Stimulated activated CD4-positive, alpha-beta T cell treated with anti-CD3 and anti-CD28 coated beads, TNF-alpha, amount 100 ng/mL, for 24 hours (primary cell): ENCODE data around the gene MARCHF2.
"Not testable (repeated sequence)": the region's sequence is repeated elsewhere in the genome, so short reads cannot be mapped to it uniquely, and the experiment has no call there.

ENCODE experiments used
- DNase-seq, 3 experiments: peaks; one replicate each; pipeline ENCODE4 v3.0.0-alpha.2; 2020; ENCODE audit warnings: low read depth in 3 of 3

Gene MARCHF2

DNA sequence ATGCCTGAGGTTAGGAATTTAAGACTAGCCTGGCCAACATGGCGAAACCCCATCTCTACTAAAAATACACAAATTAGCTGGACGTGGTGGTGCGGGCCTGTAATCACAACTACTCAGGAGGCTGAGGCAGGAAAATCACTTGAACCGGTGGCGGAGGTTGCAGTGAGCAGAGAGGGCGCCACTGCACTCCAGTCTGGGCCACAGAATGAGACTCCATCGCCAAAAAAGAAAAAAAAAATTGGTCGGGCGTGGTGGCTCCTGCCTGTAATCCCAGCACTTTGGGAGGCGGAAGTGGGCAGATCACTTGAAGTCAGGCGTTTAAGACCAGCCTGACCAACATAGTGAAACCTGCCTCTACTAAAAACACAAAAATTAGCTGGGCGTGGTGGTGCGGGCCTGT, 2.4 kb upstream of the MARCHF2 start:
- DNase-seq, result not testable (repeated sequence)

DNA sequence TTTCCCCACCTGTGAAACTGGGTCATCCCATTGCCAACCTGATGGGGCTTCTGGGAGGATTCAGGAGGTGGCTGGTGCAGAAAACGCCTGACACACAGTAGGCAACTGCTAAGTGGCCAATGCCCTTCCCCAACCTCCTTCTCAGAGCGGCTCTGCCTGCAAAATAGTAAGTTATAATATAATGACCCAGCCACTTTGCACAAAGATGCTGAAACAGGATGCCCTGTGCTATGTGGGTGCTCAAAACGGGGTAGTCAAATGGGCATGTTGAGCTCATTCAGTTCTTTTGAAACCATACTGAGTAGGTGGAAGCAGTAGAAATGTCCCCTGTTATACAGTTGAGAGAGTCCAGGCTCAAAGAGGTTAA, 507 bp downstream of the MARCHF2 start:
- DNase-seq, result no peak

DNA sequence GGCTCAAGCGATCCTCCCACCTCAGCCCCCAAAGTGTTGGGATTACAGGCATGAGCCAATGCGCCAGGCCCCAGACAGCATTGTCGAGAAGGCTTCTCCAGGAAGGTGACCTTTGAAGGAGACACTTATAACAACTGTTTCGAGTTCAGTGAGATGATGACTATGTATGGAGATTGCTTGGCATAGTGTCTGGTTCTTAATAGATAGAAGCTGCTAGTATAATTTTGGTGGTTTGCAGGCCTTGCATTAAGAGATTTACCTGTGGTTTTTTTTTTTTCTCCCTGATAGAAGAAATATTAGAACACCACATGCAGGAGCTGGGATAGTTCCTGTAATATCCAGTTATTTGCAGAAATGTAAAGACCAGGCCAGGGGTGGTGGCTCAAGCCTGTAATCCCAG, 3.7 kb downstream of the MARCHF2 start:
- DNase-seq, result no peak

DNA sequence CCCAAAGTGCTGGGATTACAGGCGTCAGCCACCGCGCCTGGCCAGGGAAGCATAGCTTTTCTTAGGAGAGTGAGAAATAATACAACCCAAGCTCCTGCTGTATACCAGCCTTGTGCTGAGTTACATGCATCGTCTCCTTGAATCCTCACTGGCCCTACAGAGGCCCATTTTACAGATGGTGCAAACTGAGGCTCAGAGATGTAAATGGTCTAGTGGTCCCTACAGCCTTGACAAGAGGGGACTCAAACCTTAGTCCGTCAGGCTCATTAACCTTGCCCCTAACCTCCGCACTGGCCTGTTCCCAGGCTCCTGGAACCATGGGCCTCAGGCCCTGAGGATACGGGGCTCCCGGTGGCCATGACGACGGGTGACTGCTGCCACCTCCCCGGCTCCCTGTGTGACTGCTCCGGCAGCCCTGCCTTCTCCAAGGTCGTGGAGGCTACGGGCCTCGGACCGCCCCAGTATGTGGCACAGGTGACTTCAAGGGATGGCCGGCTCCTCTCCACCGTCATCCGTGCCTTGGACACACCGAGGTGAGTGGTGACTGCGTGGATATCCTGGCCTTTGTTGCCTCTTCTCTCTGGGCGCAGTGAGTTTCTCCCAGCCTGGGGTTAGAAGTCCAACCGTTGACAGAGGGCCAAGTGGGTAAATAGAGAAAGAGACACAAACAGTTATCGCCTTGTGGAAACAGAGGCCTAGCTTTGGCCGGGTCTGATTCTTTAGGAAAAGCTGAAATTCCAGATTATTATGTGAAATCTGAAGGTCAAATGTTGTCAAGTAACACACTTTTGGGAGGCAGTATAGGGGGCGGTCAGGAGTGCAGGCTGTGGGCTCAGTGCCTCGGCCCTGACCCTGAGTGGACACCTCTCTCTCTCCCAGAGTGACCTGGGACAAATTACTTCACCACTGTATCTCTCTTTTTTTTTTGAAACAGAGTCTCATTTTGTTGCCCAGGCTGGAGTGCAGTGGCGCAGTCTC, 8.7 kb downstream of the MARCHF2 start:
- DNase-seq, result no peak

DNA sequence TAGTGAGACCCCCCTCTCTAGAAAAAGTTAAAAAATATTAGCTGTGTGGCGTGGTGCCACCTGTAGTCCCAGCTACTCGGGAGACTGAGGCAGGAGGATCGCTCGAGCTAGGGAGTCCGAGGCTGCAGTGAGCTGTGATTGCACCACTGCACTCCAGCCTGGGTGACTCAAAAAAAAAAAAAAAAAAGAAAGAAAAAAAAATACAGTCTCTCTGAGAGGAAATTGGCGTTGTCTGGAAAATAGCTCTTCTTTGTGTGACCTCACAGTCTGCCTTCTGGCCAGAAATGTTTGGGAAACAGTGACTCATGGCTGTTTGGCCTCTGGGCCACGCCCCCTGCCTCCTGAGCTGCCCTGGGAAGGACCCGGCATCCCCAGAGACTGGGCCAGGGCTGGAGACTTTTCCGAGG, 10.7 kb downstream of the MARCHF2 start:
- no peak for DNase-seq

DNA sequence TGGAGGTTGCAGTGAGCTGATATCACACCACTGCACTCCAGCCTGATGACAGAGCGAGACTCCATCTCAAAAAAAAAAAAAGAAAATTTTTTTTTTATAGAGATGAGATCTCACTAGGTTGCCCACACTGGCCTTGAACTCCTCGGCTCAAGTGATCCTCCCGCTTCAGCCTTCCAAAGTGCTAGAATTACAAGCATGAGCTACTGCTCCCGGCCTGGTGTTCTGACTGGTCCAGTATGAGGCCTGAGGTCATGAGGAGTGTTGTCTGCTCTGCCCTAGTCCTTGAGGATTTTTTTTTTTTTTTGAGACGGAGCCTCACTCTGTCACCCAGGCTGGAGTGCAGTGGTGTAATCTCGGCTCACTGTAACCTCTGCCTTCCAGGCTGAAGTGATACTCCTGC, 12.2 kb downstream of the MARCHF2 start:
- not testable (repeated sequence) for DNase-seq

DNA sequence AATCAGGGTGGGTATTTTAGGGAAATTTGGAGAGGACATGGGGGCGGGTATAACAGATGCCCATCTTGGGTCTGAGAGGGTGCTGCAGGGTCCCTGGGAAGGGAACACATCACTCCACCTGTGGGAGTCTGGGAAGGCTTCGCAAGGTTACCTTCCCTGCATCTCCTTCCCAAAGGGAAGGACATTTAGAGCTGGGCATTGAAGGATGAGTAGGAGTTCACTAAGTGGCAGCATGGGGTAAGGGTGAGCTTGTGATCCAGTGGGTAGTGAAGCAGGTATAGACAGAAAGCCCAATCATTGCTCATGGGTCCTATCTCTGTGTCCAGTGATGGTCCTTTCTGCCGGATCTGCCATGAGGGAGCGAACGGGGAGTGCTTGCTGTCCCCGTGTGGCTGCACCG, 13.2 kb downstream of the MARCHF2 start:
- no peak for DNase-seq

DNA sequence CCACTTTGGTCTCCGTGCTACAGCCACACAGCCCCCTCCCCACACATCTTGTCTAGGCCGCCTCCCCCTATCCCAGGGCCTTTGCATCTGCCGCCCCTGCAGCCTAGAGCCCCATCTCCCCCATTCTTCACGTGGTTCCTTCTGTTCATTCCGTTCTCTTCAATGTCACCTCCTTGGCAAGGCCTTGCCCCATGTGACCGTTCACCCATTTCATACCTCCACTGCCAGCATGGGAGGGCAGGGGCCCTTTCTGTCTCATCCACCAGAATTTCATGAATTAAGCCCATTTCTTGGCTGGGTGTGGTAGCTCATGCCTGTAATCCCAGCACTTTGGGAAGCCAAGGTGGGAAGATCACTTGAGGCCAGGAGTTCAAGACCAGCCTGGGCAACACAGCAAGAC, 15.9 kb downstream of the MARCHF2 start:
- DNase-seq, result no peak

DNA sequence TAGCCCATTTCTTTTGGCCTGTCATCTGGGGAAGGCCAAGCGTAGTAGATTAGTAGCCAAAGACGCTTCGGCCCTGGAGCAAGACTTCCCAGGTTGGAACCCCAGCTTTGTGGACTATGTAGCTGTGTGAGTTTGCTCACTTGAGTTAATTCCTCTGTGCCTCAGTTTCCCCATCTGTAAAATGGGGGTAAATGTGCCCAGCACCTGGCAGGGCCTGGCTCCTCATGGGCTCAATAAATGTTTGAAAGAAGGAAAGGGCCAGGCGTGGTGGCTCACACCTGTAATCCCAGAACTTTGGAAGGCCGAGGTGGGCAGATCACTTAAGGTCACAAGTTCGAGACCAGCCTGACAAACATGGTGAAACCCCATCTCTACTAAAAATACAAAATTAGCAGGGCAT, 16.7 kb downstream of the MARCHF2 start:
- no peak for DNase-seq

DNA sequence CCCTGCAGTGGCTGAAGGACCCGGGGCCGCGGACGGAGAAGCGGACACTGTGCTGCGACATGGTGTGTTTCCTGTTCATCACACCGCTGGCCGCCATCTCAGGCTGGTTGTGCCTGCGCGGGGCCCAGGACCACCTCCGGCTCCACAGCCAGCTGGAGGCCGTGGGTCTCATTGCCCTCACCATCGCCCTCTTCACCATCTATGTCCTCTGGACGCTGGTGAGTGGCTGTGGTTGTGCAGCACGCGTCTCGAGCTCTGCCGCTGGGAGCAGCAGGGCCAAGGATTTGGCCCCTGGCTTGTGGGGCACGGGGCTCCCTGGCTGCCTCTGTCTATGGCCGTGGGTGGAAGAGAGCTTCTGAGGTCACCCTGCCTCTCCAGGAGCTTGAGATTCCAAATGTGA, 17.5 kb downstream of the MARCHF2 start:
- DNase-seq, result no peak

DNA sequence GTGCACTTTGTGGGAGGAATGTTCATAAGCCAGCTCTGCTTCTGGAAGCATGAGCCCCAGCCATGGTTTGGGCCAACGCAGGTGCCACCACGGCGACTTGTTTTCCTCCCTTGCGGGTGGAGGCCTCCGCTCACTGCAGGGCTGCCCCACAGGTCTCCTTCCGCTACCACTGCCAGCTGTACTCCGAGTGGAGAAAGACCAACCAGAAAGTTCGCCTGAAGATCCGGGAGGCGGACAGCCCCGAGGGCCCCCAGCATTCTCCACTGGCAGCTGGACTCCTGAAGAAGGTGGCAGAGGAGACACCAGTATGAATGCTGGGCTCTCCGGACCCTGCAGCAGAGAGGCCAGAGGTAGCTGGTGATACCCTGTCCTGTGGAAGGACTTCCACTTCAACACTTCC, 25.1 kb downstream of the MARCHF2 start:
- DNase-seq, result no peak

DNA sequence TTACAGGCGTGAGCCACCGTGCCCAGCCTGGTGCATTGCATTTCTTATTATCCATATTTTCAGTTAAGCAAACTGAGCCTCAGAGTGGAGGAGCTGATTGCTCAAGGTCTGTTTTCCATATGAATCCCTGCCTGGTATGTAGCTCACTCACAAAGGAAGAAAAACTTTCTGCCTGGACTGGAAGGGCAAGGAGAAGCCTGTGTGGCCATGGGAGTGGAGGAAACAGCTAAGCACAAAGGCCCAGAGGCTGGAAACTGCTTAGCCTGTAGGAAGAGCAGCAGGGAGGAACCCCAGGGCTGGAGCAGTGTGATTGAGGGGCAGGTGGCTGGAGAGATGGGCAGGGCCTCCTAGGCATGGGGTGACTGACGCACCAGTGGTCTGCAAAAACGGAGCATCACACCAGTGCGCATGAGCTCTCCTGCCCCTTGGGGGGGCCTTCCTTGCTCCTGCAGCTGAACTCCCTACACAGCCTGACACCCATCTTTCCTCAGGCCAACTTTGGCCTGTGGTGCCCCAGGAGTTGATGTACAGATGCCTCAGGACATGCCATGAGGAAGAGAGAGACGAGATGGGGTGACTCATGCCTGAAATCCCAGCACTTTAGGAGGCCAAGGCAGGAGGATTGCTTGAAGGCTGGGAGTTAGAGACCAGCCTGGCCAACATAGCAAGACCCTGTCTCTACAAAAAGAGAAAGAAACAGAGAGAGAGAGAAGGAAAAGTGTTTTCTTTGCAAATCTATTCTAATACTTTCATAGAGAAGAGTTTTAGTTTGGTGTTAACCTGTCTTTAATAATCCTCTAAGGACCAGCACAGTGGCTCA, 28.8 kb downstream of the MARCHF2 start:
- no peak for DNase-seq

DNA sequence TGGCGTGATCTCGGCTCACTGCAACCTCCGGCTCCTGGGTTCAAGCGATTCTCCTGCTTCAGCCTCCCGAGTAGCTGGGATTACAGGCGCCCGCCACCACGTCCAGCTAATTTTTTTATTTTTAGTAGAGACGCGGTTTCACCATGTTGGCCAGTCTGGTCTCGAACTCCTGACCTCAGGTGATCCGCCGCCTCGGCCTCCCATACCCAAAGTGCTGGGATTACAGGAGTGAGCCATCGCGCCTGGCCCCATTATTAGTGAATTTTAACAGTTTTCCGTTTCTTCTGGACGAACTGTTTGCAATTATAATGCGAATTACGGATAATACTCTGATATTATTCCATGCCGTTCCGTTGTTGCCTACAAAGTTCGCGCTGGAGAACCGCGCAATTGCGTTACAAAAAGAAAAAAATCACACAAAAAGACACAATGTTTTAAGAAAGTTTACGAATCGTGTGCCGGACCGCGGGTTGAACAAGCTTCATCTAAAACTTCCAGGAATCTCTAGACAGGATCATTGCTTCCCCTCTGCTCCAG, 31.1 kb downstream of the MARCHF2 start:
- DNase-seq, result not testable (repeated sequence)

DNA sequence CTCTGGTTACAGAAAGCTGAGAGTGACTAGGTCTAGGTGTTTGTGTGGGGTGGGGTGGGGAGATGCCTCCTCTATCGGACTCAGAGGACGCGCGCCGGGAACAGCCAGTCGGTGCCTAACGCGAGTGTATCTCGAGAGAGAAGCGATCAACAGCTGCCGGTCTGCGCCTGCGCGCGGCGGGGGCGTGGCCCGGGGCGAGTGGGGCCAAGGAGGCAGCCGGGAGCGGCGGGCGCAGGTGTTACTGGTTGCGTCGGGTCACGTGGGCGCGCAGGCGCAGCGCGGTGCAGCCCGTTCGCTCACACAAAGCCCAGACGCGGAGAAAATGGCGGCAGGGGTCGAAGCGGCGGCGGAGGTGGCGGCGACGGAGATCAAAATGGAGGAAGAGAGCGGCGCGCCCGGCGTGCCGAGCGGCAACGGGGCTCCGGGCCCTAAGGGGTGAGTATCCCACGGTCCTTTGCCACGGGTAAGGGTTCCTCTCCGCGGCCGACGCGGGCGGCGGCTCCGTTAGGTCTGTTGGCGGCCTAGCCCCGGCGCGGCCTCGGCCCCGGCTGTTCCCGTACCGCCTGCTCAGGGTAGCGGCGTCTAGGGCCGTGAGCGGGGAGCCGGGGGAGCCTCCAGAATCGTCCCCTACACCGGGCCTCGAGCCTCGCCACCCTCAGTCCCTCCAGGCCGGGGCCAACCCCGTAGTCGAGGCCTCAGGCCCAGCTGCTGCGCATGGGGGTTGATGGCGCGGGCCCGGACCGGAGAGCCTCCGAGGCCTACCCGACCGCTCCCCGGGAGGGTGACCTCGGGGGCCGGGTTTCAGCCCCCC, 31.8 kb downstream of the MARCHF2 start, which contains the start of gene HNRNPM:
Gene HNRNPM (plus strand): TSS at position 299 of the 811 bp plus-strand sequence. CDS start 24 bp downstream, at position 323.
- peak; percentile 99 to 100 (median 100) for DNase-seq

DNA sequence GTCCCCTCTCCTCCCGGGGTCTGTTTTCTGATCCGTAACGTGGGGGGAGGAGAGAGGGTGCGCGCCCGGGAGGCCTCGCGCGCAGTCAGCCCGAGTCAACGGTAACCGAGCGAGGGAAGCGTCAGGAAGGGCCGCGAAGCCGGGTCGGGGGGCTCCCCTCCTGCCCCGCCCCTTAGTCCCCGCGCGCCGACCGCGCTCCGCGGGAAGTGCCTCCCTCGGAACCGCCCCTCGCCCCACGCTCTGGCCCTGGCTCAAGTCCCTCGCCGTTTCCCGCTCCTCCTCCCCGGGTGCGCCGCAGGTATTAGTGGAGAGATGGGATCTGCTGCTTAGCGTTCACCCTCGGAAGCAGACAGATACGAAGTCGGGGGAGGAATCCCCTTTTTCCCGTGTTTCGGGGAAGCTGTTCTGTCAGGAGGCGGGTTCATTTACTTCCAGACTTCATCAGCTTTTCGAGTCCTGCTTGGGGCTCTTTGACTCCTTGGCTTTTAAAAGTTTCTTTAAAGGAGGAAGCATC, 32.4 kb downstream of the MARCHF2 start:
- peak in 2 of 3 experiments; percentile 14 to 51 for DNase-seq

DNA sequence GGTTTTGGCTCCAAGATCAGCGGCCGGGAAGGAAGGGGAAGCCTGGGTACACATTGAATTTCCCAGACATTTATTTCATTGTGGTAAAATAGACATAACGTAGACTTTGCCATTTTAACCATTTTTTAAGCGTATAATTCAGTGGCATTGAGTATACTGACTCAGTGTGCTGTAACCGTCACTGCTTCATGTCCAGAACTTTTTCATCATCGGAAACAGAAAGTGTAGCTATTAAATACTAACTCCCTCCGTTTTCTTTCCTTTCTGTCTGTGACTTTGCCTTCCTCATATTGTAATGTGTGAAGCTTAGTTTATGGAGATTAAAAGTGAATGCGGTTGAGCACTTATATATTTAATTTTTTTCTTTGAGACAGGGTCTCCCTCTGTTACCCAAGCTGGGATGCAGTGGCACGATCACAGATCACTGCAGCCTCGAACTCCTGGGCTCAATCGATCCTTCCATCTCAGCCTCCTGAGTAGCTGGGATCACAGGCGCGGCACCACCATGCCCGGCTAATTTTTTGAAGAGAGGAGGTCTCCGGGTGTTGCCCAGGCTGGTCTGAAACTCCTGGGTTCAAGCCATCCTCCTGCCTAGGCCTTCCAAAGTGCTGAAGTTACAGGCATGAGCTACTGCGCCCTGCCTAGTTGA, 33.1 kb downstream of the MARCHF2 start:
- DNase-seq, result no peak

DNA sequence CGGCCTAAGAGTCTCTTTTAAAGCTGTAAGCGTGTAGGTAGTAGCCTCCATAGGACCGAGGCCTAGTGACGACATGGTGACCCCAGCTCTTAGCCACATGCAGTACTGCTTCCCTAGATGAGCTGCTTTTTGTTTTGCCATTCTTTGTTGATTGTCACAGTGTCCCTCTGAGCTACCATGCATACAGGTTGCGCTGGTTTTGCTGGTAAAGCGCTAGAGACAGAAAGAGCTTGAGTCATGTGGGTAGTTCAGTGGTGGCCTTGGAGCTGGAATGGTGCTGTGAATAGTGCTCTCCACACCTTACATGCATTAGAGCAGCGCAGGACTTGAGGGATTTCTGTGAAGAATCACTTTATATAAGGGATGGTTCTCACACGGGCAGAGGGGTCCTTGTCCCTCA, 36.7 kb downstream of the MARCHF2 start:
- DNase-seq, result no peak

DNA sequence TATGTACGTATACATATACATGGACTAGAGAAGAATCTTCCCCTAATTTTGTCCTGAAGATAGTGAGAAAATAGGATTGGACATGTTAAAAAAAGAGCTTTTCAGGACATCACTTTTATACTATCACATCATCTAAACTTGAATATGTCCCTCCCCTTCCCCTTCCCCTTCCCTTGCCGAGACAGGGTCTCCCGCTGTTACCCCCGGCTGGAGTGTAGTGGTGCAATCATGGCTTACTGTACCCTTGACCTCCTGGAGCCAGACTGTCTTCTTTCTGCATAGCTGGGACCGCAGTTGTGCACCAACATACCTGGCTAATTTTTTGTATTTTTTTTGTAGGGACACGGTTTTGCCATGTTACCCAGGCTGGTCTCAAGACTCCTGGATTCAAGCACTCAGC, 38.3 kb downstream of the MARCHF2 start:
- DNase-seq, result no peak

DNA sequence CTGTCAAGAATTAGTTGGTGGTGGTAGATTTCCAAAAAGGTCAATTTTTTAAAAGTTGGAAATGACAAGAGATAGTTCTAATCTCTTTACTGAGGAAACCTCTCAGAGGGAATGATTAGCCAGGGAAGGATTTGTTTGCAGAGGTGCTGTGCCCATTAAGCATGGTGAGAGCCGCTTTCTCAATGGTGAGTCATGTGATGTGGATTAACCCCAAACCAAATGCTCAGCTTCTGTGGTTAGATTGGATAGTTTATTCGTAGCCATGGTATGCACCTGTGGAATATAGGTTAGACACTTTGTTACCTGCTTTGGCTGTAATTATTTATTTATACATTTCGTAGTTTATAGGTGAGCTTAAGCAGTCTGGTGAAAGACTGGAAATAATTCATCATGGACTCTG, 38.8 kb downstream of the MARCHF2 start:
- DNase-seq, result no peak

DNA sequence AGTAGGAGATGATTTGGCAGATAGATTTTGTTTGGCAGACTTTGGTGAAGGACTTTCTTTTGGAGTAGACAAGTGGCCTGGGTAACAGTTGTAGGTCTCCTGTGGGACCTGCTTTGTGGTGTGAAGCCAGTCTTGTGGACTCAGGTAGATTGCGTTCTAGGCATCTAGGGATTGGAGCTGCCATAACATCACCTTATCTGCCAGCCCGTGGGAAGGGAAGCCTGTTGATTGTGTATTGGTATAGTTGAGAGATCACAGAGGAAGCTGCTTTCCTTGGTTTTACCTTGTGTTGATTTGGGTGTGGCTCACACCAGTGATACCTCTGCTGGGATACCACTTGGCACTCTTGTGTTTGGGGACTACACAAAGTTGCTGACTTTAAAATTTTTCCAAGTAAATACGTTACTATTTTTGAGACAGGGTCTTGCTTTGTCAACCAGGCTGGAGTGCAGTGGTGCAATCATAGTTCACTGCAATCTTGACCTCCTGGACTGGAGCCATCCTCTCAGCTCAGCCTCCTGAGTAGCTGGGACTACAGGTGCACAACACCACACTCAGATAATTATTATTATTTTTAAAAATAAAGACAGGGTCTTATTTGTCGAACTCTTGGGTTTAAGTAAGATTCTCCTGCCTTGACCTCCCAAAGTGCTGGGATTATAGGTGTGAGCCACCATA, 39.5 kb downstream of the MARCHF2 start:
- DNase-seq, result no peak
